RPMI8226 (cell line): ENCODE data around the gene HTR5A.

Source experiments
- DNase-seq: peaks from one replicate; pipeline ENCODE4 v3.0.0-alpha.2; 2015

The HTR5A gene

DNA sequence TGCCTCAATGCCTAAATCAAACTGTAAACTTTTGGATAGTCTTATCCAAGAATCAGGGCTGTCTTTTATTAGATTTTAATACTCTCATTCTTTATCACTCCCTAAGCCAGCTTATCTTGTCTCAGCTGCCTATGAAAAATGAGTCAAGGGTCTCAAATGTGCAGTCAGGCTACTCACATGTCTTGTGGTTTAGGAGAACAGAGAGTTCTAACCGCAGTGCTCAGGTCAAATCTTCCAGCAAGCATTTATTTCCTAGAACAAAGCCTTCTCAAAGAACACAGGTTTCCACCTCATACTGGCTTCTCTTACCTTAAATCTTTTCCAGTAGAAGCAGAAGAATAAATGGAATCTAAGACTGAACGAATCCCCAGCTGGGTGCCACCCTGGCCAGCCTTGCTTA lies 23.5 kb downstream of the HTR5A start:
- no peak for DNase-seq

DNA sequence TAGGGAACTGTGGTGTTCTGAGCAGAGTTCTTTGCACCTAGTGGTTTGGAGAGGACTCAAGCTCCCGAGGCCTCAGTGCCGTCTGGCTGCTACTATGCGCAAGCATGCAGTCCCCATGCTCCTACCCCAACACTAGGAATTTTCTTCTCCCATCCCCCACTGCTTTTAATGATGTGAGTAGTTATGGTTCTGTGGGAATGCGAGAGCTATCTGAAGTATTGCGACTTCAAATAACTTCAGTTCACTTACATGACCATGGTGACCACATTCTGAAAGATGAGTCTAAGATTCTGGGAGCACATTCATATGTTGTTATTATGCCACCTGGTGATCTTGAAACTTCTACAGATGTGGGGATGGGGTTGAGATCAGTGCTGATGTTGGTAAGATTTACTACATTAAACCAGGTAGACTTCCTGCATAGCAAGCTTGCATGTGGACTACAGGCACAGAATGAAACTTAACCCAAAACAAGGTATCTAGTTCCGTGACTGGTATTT lies 24.6 kb downstream of the HTR5A start:
- no peak for DNase-seq

DNA sequence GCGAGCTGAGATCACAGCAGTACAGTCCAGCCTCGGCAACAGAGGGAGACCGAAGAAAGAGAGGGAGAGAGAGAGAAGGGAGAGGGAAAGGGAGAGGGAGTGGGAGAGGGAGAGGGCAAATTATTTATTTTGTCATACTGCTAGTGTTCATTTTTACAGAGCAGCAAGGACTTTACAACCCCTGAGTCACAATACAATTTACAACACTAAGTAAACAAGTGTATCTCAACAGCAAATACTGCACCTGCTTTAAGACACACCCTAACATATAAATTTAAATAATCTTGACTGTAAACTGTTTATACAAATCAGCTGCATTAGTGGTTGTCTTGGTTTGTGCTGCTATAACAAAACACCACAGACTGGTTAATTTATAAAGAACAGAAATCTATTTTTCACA lies 27.2 kb downstream of the HTR5A start:
- no peak for DNase-seq

DNA sequence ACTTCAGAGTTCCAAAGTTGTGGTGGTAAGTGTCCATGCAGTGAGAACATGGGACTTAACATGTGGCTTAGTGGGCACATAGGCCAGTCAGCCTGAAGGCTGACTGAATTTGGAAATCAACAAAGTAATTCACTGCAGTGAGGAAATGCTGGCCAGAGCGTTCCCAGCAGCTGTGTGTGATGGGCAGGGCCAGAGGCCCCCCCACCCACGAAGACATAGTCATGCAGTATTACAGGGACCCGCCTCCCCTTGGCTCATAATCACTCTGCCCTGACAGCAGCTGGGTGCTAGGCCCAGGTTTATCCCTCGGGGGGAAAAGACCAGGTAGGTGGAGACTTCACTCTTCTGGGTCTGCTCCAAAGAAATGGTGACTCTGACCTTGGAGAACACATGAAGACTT lies 33.7 kb downstream of the HTR5A start:
- DNase-seq: no peak

DNA sequence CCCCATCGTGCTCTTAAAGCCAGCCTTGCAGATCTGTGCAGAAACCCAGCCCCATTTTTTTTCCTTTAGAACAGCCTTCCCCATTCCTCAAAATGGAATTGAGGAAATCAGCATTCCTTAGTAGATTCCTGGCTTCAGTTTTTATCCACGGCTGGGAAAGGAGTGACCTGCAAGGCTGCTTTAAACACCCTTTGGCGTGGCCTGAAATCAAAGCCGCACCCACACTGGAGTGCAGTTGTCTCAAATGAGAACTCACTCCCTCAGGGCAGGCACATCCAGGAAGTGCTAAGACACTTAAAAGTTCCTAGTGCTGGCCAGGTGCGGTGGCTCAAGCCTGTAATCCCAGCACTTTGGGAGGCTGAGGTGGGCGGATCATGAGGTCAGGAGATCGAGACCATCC lies 34.8 kb downstream of the HTR5A start:
- DNase-seq: no peak

DNA sequence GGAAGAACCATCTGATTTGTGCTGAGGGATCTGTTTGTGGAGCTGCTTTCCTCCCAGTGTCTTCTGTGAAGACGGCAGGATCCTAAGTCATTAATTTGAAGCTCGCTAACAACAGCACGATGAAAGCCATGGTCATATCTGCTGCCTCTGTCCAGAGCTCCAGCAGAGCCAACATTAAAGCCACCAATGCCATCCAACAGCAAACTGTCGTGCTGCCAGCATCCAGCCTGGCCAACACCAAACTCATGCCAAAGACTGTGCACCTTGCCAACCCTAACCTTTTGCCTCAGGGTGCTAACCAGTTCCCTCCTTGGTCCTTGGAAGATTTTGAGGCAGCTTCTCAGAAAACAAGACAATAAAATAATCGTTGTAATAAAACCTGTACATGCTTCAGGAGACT lies 36.2 kb downstream of the HTR5A start:
- DNase-seq: no peak

DNA sequence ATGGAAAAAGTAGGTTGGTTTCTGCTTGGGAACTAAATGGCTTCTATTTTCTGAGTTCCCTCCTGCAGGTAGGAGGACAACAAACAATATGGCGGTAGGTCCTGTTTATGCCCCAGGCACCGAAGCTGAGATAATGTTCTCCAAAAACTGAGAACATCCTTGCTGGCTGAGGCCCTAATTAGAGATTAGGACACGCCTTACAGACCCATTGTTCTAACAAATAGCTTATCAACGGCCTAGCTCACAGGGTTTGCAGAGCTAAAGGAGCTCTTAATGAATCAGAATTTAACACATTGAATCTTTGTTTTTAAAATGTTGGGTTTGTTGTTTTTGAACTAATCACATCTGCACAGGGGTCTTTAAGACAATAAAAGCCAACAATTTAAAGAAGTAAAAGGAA lies 37.0 kb downstream of the HTR5A start:
- DNase-seq: no peak

DNA sequence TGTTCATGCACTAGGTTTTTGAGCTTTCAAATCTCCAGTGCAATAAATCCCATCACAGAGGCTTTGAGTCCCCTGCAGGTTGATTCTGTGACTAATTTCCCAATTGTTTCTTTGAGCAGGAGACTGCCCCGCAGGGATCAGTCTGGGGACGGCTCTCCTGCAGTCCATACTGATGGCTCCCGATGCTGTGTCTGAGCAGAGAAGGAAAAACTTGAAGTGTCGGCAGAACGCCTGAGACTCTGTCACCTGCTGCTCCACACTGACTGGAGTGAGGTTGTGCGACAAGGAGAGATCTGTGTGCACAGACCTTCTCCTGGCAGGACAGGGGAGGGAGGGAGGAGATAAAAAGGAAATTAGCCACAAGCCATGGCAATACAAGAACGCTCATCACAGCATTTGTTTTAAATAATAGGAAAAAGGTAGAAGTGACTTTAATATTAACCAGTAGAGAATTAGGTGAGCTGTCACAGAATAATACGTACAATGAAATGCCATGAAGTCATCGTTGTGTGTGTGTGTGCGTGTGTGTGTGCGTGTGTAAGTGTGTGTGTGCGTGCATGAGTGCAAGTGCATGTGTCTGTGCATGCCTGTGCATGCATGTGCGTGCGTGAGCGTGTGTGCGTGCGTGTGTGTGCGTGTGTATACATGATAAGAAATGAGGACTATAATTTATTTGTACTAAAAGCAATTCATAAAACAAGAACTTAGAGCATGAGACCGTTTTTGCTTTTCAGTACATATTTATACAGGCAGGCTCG lies 38.2 kb downstream of the HTR5A start:
- DNase-seq: no peak

DNA sequence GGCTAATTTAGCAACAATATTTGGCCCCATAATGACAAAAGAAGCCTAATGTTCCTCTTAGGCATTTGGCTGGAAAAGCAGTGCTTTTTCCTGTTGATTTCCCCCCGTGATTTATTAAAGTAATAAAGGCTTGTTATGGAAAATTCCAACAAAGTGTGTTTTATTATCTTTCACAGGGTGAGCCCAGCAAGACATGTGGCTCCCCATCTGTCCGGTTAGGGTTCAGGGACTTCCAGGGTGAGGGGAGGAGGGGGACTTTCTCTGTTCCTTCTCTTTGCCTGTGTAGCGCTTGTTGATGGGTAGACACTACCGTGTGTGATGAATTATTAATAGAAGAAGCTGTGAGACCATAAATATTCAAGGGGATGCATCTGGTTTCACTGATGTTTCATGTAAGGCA lies 39.0 kb downstream of the HTR5A start:
- no peak for DNase-seq

DNA sequence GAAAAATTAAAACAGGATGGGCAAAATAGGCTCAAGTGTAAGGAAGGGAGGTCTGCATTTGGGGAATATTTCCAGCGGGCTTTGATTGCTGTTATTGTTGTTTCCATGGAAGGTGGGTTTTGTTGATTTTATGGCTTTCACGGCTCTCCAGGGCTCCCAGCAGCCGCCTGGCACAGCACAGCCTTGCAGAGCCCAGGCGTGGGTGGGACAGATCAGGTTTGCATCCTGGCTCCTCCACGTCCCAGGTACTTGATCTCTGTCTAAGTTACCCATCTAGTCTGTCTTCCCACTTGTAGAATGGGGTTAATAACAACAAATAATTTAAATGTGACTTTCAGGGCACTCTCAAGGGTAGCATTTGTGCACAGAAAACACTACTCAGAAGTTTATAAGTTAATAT lies 45.2 kb downstream of the HTR5A start:
- no peak for DNase-seq

DNA sequence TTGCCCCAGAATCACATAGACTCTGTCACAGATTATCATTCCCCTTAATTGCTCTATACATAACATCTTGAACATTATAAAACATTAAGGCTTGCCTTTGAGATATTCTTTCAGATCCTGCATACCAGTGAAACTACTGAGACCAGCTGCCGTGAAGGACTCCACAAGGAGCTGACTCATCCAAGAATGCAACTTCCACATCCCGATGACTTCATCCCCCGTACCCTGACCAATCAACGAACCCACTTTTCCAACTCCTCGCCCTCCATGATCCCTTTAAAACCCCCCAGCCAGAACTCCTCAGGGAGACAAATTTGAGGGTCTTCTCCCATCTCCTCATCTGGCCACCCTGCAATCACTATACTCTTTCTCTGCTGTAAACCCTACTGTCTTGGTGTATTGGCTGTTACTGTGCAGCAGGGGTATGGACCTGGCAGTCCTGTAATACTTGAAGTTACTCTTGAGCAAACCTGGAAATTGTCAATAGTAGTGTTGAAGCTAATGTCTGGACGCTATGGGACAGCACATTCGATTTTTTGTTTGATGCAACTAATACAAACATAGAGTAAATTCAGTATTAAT lies 49.8 kb downstream of the HTR5A start:
- no peak for DNase-seq

DNA sequence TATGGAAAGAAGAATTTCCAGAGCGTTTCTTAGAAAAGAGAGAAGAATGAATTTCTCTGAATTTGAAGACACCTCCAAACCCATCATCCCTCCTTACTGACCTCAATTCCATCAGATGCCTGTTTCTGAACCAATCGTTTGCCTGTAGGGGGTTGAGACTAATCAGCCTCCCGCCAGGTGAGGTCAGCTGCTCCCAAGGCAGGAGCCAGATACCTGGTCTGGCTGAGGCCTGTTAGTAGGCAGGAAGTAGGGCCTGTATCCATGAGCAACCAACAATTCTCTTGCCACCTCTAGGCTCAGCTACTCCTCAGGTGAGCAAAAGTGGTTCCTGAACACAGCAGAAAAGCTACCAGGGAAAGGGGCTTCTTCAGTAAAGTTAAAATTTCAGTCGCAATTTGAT lies 50.3 kb downstream of the HTR5A start:
- DNase-seq: no peak

DNA sequence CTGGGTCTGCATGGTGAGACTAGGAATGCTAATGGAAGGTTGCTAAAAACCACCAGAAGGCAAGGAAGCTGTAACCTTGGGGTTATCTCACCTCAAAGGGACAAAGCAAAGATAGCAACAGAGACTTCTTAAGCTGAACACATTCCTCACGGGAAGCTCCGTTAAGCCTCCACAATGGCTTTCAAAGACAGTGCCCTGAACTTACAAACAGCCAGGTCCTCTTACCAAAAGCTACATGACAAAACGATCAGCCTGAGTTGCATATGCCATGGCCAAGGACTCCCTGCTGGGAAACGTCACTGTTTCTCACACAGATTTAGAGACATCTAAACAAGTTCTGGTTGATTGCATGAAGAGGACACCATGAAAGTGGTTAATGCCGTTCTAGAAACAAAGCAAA lies 52.7 kb downstream of the HTR5A start:
- DNase-seq: no peak

DNA sequence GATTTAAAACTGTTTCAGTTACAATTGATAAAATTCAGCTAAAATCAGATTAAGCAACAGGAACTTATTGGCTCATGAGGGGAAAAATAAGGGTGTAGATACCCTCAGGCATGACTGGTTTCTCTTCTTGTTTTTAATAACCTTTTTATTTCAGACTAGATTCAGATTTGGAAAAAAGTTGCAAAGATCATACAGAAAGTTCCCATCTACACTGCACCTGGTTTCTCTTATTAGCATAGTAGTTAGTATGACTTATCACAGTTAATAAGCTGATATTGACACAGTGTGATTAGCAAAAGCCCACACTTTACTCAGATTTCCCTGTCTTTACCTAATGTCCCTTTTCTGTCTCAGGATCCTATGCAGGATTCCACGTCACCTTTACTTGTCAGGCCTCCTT lies 53.3 kb downstream of the HTR5A start:
- DNase-seq: no peak

DNA sequence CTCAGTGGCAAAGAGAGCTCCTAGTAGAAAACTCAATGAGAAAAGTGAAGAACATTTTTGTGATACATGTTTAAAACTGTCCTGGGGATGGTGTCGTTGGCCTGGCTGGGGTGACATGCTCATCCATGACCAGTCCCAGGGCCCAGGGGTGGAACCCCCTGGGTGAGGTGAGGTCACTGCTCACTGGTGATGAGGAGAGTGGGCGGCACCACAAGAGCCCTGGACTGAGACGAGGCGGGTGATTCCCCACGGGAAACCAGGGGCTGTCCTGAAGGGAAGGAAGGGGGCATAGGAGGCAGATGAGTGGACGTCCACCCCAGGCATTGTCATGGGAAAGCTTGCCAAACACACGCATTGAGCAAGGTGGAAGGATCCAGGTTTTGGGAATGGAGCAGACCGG lies 54.6 kb downstream of the HTR5A start:
- no peak for DNase-seq

DNA sequence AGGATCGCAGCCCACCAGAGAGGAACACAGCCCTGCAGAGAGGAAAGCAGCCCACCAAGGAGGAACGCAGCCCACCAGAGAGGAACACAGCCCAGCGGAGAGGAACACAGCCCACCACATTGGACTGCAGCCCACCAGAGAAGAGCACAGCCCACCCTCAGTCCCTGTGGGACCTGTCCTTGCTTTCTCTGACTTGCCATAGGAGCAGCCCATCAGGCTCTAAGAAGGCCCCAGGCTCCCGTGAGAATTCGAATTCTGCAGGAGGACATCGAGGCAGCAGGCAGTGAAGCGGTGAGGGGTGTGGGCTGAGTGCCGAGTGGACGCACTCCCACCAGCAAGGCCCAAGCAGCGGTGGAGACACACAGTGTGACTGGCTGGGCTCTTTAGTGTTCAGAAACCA lies 59.1 kb downstream of the HTR5A start:
- DNase-seq: no peak

DNA sequence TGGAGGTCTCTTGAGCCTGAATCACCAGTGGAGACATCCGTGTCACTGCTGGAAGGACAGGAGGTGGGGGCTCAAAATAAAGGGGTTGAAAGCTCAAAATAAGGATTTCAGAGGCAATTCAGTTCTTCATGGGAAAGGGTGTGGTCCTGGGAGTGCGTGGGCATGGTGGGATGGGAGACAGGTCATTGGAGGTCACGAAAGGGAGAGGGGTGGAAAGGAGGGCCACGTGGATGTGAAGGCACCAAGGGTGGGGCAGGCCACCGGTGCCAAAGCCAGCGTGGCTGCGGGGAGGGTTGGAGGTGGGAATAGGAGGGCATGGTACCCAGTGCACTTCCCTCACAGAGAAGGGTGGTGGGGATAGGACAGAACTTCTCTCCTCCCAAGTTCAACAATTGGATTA lies 59.7 kb downstream of the HTR5A start:
- no peak for DNase-seq

DNA sequence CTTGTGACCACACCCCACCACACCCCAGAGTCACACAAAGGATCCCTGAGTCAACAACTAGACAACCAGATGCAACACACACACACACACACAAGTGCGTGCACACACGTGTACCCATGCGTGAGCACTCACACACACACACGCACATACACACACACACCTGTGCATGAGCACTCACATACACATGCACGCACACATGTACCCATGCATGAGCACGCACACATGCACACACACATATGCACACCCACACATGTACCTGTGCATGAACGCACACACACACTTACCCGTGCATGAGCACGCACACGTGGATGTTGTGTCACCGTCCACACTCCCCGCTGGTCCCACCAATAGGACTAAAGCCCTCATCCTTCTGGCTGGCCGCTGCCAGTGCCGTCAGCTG lies 60.4 kb downstream of the HTR5A start:
- no peak for DNase-seq

DNA sequence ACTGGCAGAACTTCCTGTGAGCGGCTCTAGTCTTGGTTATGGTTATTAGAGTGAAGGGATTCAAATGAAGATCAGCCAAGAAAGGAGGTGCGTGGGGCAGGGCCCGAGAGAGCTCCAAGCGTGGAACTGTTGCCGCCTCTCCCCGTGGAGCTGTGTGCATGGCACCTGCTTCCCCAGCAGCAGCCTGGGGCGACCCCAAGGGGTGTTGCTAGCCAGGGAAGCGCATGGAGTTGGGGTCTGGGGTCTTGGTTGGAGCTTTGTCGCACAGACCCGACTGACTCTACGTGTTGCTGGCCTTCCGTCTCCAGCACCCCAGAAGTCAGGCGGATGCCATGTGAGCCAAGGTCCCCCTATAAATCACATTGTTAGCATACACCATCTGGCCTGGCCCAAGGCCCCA lies 61.0 kb downstream of the HTR5A start:
- no peak for DNase-seq

DNA sequence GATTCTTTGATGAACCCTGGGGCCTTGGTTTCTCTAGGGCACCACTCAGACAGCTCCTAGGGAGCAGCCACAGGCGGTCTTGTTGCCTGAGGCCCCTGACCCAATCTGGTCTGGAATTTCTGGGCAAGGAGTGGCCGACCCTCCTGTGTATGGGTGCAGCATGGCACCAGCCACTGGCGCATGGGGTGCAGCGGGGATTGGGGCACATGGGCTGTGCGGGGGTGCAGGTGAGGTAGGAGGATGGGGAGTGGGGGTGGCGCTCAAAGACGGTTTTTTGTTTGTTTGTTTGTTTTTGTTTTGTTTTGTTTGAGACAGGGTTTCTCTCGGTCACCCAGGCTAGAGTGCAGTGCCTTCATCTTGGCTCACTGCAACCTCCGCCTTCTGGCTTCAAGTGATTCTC lies 62.3 kb downstream of the HTR5A start:
- DNase-seq: no peak

DNA sequence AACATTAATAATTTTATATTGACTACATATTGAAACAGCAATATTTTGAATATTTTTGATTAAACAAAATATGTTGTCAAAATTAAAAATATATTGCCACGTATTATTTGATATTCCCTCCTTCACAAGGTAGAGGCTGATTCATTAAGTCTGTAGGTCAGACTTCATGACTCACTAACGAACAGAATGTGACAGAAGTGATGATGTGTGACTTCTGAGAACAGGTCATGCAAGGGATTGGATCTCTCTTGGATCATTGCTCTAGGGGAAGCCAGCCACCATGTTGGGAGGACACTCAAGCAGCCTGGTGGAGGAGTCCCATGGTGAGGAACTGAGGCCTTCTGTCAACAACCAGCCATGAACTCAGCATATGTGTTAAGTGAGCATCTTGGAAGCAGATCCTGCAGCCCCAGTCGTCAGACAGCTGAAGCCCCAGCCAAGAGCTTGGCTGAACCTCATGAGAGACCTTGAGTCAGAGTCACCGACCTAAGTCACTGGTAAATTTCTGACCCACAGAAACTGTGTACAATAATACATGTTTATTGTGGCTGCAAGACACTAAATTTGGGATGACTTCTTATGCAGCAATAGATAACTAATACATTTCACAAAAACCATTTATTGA lies 66.6 kb downstream of the HTR5A start:
- DNase-seq: no peak
